PFSK-1 (cell line): ENCODE results near the gene GYPC.
A peak's percentile ranks its signal among the peaks of the same experiment; 100 is the strongest.

Source experiments
- FOXP2 ChIP-seq: optimal IDR thresholded peaks from 2 replicates; pipeline ENCODE3; 2011; ENCODE audit warnings: borderline replicate concordance, control low read depth, inconsistent platforms; ENCODE audit not compliant: insufficient read depth; ENCODE audit errors: extremely low read length, extremely low read depth
- POLR2AphosphoS5 ChIP-seq: IDR thresholded peaks from 2 replicates; pipeline ENCODE4 v1.6.1; 2012; ENCODE audit warnings: low read depth, mild to moderate bottlenecking, control low read depth, low read length, moderate library complexity
- REST ChIP-seq, 2 experiments: IDR thresholded peaks; 2 replicates each; pipeline versions ENCODE4 v1.6.1 to v1.8.0; 2011 to 2012; ENCODE audit warnings: low read depth in 2 of 2, low read length in 2 of 2, control low read depth in 1 of 2, inconsistent platforms in 1 of 2, mild to moderate bottlenecking in 1 of 2, moderate library complexity in 1 of 2; ENCODE audit not compliant: insufficient read depth in 1 of 2
- SIN3A ChIP-seq: IDR thresholded peaks from 2 replicates; pipeline ENCODE4 v1.6.1; 2012; ENCODE audit warnings: mild to moderate bottlenecking, low read length, moderate library complexity, borderline replicate concordance; ENCODE audit not compliant: insufficient read depth
- TAF1 ChIP-seq: IDR thresholded peaks from 2 replicates; pipeline ENCODE4 v1.6.1; 2012; ENCODE audit warnings: low read length, control low read depth, borderline replicate concordance; ENCODE audit not compliant: insufficient read depth

The GYPC gene

GRCh38 chr2:126696644-126697520 is 40.9 kb downstream of the GYPC start:
- TF ChIP-seq TAF1: no peak
- TF ChIP-seq FOXP2: peak; percentile 75

- TF ChIP-seq FOXP2: no peak
- TF ChIP-seq SIN3A: no peak
- TF ChIP-seq POLR2AphosphoS5: no peak
- TF ChIP-seq TAF1: no peak
- no peak for TF ChIP-seq REST (IDR thresholded peaks at IDR 0.05; ENCODE audit: insufficient read depth in 1 of 2, low read depth in 2 of 2, low read length in 2 of 2)
Measured at GRCh38 chr2:126698376-126698775, 42.4 kb downstream of the GYPC start.

- TF ChIP-seq REST (IDR thresholded peaks at IDR 0.05; ENCODE audit: insufficient read depth in 1 of 2, low read depth in 2 of 2, low read length in 2 of 2): no peak
- no peak for TF ChIP-seq FOXP2
- no peak for TF ChIP-seq TAF1
- TF ChIP-seq SIN3A: no peak
- no peak for TF ChIP-seq POLR2AphosphoS5
Measured at GRCh38 chr2:126699018-126699417, 43.1 kb downstream of the GYPC start.

- TF ChIP-seq POLR2AphosphoS5 (no peak), SIN3A (no peak), FOXP2 (no peak), REST (IDR thresholded peaks at IDR 0.05; ENCODE audit: insufficient read depth in 1 of 2, low read depth in 2 of 2, low read length in 2 of 2) (no peak), TAF1 (no peak)
Measured at GRCh38 chr2:126699716-126700581, 44.0 kb downstream of the GYPC start.

- TF ChIP-seq SIN3A (no peak), FOXP2 (no peak), TAF1 (no peak), REST (IDR thresholded peaks at IDR 0.05; ENCODE audit: insufficient read depth in 1 of 2, low read depth in 2 of 2, low read length in 2 of 2) (no peak), POLR2AphosphoS5 (no peak)
Measured at GRCh38 chr2:126700677-126701076, 44.7 kb downstream of the GYPC start.
